HepG2 (cell line): Measurements from ENCODE around the gene DNAJC24. TPM values are rescaled to one million over a fixed set of nuclear protein-coding genes. Genes with fewer than 3 reads are reported as not detected.

ENCODE experiments used
- ATAC-seq: fragments of 200-7000 bp; cut with Tn5 transposase; 3 replicates; pipeline ENCODE4 v1.9.1; 2020; ENCODE audit warnings: mild to moderate bottlenecking, moderate library complexity
- BruUV-seq: library from RNA; stranded (reverse); fragments of 400-500 nt; replicated peaks from 2 replicates; lab custom pipeline; 2021; lab: Mats Ljungman, UMichigan
- CTCF ChIA-PET: fragments of 300-600 bp; formaldehyde crosslinking; extraction: SDS; loops from one replicate; lab custom pipeline; 2021; ENCODE audit warnings: low total read pairs, inconsistent platforms, low intra/inter-chr PET ratio; lab: Yijun Ruan, JAX
- POLR2A ChIA-PET: fragments of 350-600 bp; sonication (Branson Sonifier 250); formaldehyde crosslinking; loops from one replicate; lab custom pipeline; 2020; ENCODE audit warnings: antibody characterized with exemption, inconsistent platforms; lab: Yijun Ruan, JAX
- DNase-seq: peaks from one replicate; pipeline ENCODE4 v3.0.0-alpha.2; 2015; ENCODE audit warnings: low spot score
- FAIRE-seq: peaks from 3 replicates; lab custom pipeline; 2011; peaks lifted over from hg19 to GRCh38; lab: Jason Lieb, UNC
- H2AFZ ChIP-seq: one replicate; pipeline ENCODE4 v1.6.1; 2011; ENCODE audit warnings: low read length, inconsistent platforms
- H3K27ac ChIP-seq: fragments of 300-600 bp; 3 replicates; pipeline ENCODE4 v1.8.0; 2011; ENCODE audit warnings: mixed run types, mild to moderate bottlenecking, mixed read lengths, low read length, inconsistent platforms; ENCODE audit not compliant: insufficient read depth; ENCODE audit errors: extremely low read length
- H3K27me3 ChIP-seq, 2 experiments: fragments of 200-600 bp in 1 of 2; 2 replicates in 1 of 2; 3 replicates in 1 of 2; pipeline versions ENCODE4 v1.6.0 to v1.8.0; 2011; ENCODE audit warnings: low read length in 2 of 2, mild to moderate bottlenecking in 2 of 2, moderate library complexity in 2 of 2, inconsistent platforms in 1 of 2; ENCODE audit not compliant: insufficient read depth in 2 of 2, control insufficient read depth in 1 of 2
- H3K36me3 ChIP-seq, 2 experiments: fragments of 200-600 bp in 1 of 2; replicated peaks in 1 of 2; 2 replicates in 1 of 2; 3 replicates in 1 of 2; pipeline versions ENCODE4 v1.5.1 to v1.8.0; 2011; ENCODE audit warnings: low read length in 2 of 2, inconsistent platforms in 1 of 2; ENCODE audit not compliant: insufficient read depth in 2 of 2, control insufficient read depth in 1 of 2
- H3K4me1 ChIP-seq: 2 replicates; pipeline ENCODE4 v1.5.1; 2012; ENCODE audit warnings: low read length, inconsistent platforms; ENCODE audit not compliant: insufficient read depth
- H3K4me2 ChIP-seq: 2 replicates; pipeline ENCODE4 v1.6.0; 2011; ENCODE audit warnings: low read depth, low read length, inconsistent platforms
- H3K4me3 ChIP-seq, 3 experiments: fragments of 200-600 bp in 1 of 3; sonication (generic), shearing (Covaris generic) in 1 of 3; replicated peaks in 1 of 3; 2 replicates each; pipeline ENCODE4 v1.5.1; 2011 to 2016; ENCODE audit warnings: low read length in 3 of 3, inconsistent platforms in 2 of 3, low read depth in 2 of 3, mild to moderate bottlenecking in 2 of 3, control low read depth in 1 of 3, mixed read lengths in 1 of 3; ENCODE audit not compliant: insufficient read depth in 1 of 3
- H3K79me2 ChIP-seq: one replicate; pipeline ENCODE4 v1.6.1; 2011; ENCODE audit warnings: low read length, inconsistent platforms; ENCODE audit not compliant: insufficient read depth
- H3K9ac ChIP-seq: 2 replicates; pipeline ENCODE4 v1.6.0; 2011; ENCODE audit warnings: mild to moderate bottlenecking, low read depth, low read length, inconsistent platforms; ENCODE audit not compliant: insufficient read depth
- H3K9me3 ChIP-seq: 2 replicates; pipeline ENCODE4 v1.5.1; 2012; ENCODE audit warnings: mild to moderate bottlenecking, low read length
- H4K20me1 ChIP-seq: 2 replicates; pipeline ENCODE4 v1.6.0; 2011; ENCODE audit warnings: inconsistent platforms, mild to moderate bottlenecking, low read length, moderate library complexity; ENCODE audit not compliant: insufficient read depth
- AHR ChIP-seq: IDR thresholded peaks from 2 replicates; pipeline ENCODE4 v1.6.1; 2018; ENCODE audit warnings: missing genetic modification reagents, missing compliant biosample characterization
- CEBPG ChIP-seq: IDR thresholded peaks from 2 replicates; pipeline ENCODE4 v1.6.1; 2016
- HMG20A ChIP-seq: IDR thresholded peaks from 2 replicates; pipeline ENCODE4 v1.6.1; 2016; ENCODE audit warnings: borderline replicate concordance
- MAFK ChIP-seq, 2 experiments: IDR thresholded peaks in 1 of 2; conservative IDR thresholded peaks in 1 of 2; 2 replicates each; pipeline ENCODE4 v1.6.1; 2011; ENCODE audit warnings: improper control_type of control experiment in 2 of 2, low read length in 2 of 2
- SIX1 ChIP-seq: sonication (generic); formaldehyde crosslinking; IDR thresholded peaks from 2 replicates; pipeline ENCODE4 v1.4.0; 2020; ENCODE audit warnings: missing genetic modification reagents, borderline replicate concordance
- XBP1 ChIP-seq: sonication (generic); formaldehyde crosslinking; IDR thresholded peaks from 2 replicates; pipeline ENCODE4 v1.5.0; 2020; ENCODE audit warnings: missing genetic modification reagents
- ZBTB21 ChIP-seq: sonication (generic); formaldehyde crosslinking; IDR thresholded peaks from 2 replicates; pipeline ENCODE4 v1.4.0; 2020; ENCODE audit warnings: missing genetic modification reagents
- ZNF598 ChIP-seq: sonication (generic); formaldehyde crosslinking; IDR thresholded peaks from 2 replicates; pipeline ENCODE4 v1.5.1; 2020; ENCODE audit warnings: mild to moderate bottlenecking, missing genetic modification reagents, borderline replicate concordance
- ZNF792 ChIP-seq: IDR thresholded peaks from 2 replicates; pipeline ENCODE4 v1.6.1; 2016
- WGBS: methylation state at CpG from one replicate; pipeline ENCODE4 v1.1.6; 2017; ENCODE audit warnings: low lambda C conversion rate; 5-methylcytosine and 5-hydroxymethylcytosine counted together
- in situ Hi-C: cut with HindIII; loops from 2 replicates; pipeline ENCODE4 v1.10.0; 2017; ENCODE audit warnings: low pct_unique_long_range_greater_than_20kb; ENCODE audit not compliant: extremely low pct_ligation_motif_present
- intact Hi-C: fragments of 100-400 bp; cut with micrococcal nuclease; formaldehyde crosslinking; loops from one replicate; pipeline ENCODE4 v1.10.0; 2022; ENCODE audit not compliant: unreplicated experiment
- polyA plus RNA-seq, 8 experiments: library from polyadenylated mRNA; depleted of rRNA in 3 of 8; stranded (reverse) in 7 of 8; unstranded in 1 of 8; fragments of >200 nt; fragmentation: Illumina TruSeq in 4 of 8; extraction: Trizol in 4 of 8; gene quantifications; 2 replicates each; pipeline versions ENCODE4 v1.2.1 to v1.2.3, GENCODE V29; 2011 to 2016; ENCODE audit warnings: low read depth in 4 of 8, missing spikeins in 1 of 8, mixed read lengths in 1 of 8; ENCODE audit not compliant: insufficient read depth in 1 of 8
- total RNA-seq, 5 experiments: library from RNA; depleted of rRNA; stranded (reverse); fragments of >200 nt; fragmentation: Illumina TruSeq; extraction: Trizol; gene quantifications; 2 replicates each; pipeline ENCODE4 v1.2.3, GENCODE V29; 2016; ENCODE audit warnings: low read depth in 1 of 5
- TF ChIP-seq, protein P1 (sequence below), 2 experiments: fragments of 450-650 bp in 1 of 2; sonication (generic) in 1 of 2; formaldehyde crosslinking; IDR thresholded peaks; 2 replicates each; pipeline versions ENCODE4 v1.5.0 to v1.8.0; 2020 to 2022; ENCODE audit warnings: mild to moderate bottlenecking in 1 of 2, missing genetic modification reagents in 1 of 2
- TF ChIP-seq, protein P2 (sequence below): fragments of 450-650 bp; IDR thresholded peaks from 2 replicates; pipeline ENCODE4 v1.6.1; 2017; ENCODE audit warnings: mild to moderate bottlenecking
- TF ChIP-seq, protein P3 (sequence below): sonication (generic); formaldehyde crosslinking; IDR thresholded peaks from 2 replicates; pipeline ENCODE4 v1.8.1; 2023; ENCODE audit warnings: mild to moderate bottlenecking, moderate library complexity, missing genetic modification reagents
- TF ChIP-seq, protein P4 (sequence below): IDR thresholded peaks from 2 replicates; pipeline ENCODE4 v1.6.1; 2016; ENCODE audit warnings: low read depth, control low read depth

Gene DNAJC24
- total and polyA plus RNA-seq, 2 of the 13 experiments (the other 11 are each of a cell fraction or from before 2014, with no cell fraction given): 10.5 to 13.7 TPM

DNA sequence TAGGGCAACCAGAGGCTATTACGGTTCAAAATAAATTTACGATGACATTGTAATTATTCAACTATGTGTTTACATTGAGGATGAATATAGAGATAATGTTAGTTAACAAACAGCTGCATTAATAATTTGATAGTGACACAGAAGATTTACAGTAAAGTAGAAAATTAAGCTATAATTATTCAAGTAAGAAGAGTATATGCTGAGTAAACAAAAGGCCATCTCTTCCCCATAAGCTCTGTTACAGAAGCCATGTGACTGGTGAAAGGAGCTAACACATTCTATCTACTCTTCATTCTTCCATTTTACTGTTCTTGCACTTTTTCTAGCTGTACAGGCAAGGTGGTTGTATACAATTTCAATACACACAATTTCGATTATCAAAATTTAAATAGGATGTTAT lies 85.5 kb downstream of the DNAJC24 start:
- DNase-seq (no peak), ATAC-seq (no peak), FAIRE-seq (no peak)
- Histone ChIP-seq H4K20me1 (no peaks in the 10 kb centered on the region), H2AFZ (no peak overlapping the region), H3K27ac (no peak overlapping the region), H3K4me1 (peaks cover 25% of the 10 kb centered on the region), H3K9ac (no peak overlapping the region), H3K36me3 (no peaks in the 10 kb centered on the region; a peak in 1 of 5 replicates), H3K79me2 (no peaks in the 10 kb centered on the region), H3K4me2 (no peak overlapping the region), H3K9me3 (no peaks in the 10 kb centered on the region), H3K27me3 (no peaks in the 10 kb centered on the region; a peak in 1 of 5 replicates), H3K4me3 (no peak overlapping the region)
- ChIA-PET CTCF (no interaction called here), POLR2A (no interaction called here)
- BruUV-seq: no TSS peak
- intact Hi-C loops (no loop called here), in situ Hi-C loops (no loop called here)
- no peak for TF ChIP-seq SIX1 (CRISPR knock-in tag)
- TF ChIP-seq, protein P1, sequence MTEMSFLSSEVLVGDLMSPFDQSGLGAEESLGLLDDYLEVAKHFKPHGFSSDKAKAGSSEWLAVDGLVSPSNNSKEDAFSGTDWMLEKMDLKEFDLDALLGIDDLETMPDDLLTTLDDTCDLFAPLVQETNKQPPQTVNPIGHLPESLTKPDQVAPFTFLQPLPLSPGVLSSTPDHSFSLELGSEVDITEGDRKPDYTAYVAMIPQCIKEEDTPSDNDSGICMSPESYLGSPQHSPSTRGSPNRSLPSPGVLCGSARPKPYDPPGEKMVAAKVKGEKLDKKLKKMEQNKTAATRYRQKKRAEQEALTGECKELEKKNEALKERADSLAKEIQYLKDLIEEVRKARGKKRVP (CRISPR knock-in tag; IDR thresholded peaks at IDR 0.05): no peak
- peak; percentile 39 to 63; a peak in 2 of 4 replicates for TF ChIP-seq MAFK (conservative IDR thresholded peaks at IDR 0.05 in 1 of 2, IDR thresholded peaks at IDR 0.05 in 1 of 2; ENCODE audit: low read length in 2 of 2)
- no peak for TF ChIP-seq ZBTB21
- 98% methylated on average over 3 of the region's 3 CpGs for WGBS

DNA sequence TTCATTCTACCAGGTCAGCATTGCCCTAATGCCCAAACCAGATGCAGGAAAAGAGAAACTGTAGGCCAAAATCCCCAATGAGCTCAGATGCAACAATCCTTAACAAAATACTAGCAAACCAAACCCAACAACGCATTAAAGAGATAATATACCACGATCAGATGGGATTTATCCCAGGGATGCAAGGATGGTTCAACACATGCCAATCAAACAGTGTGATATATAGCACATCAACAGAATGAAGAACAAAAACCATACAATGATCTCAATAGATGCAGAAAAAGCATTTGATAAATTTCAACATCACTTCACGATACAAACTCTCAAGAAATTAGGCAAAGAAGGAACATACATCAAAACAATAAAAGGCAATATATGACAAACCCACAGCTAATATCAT lies 94.8 kb downstream of the DNAJC24 start:
- Histone ChIP-seq H4K20me1 (no peaks in the 10 kb centered on the region), H3K79me2 (peaks cover 9% of the 10 kb centered on the region), H3K9me3 (peaks cover 17% of the 10 kb centered on the region), H3K27me3 (no peaks in the 10 kb centered on the region), H3K4me3 (no peak overlapping the region), H3K36me3 (no peaks in the 10 kb centered on the region; a peak in 2 of 5 replicates), H3K4me1 (no peaks in the 10 kb centered on the region), H3K27ac (no peak overlapping the region), H2AFZ (no peak overlapping the region), H3K4me2 (no peak overlapping the region), H3K9ac (no peak overlapping the region)
- ATAC-seq: no peak
- no TSS peak for BruUV-seq
- no peak for FAIRE-seq
- 100% methylated on average over 3 of the region's 3 CpGs for WGBS
- intact Hi-C loops: no loop called here
- no peak for DNase-seq
- ChIA-PET POLR2A (no interaction called here), CTCF (no interaction called here)
- in situ Hi-C loops: no loop called here
- TF ChIP-seq XBP1 (no peak), CEBPG (no peak), ZNF792 (CRISPR knock-in tag) (no peak), AHR (CRISPR knock-in tag) (no peak), ZNF598 (CRISPR knock-in tag) (no peak), HMG20A (CRISPR knock-in tag) (no peak)
- TF ChIP-seq, protein P2, sequence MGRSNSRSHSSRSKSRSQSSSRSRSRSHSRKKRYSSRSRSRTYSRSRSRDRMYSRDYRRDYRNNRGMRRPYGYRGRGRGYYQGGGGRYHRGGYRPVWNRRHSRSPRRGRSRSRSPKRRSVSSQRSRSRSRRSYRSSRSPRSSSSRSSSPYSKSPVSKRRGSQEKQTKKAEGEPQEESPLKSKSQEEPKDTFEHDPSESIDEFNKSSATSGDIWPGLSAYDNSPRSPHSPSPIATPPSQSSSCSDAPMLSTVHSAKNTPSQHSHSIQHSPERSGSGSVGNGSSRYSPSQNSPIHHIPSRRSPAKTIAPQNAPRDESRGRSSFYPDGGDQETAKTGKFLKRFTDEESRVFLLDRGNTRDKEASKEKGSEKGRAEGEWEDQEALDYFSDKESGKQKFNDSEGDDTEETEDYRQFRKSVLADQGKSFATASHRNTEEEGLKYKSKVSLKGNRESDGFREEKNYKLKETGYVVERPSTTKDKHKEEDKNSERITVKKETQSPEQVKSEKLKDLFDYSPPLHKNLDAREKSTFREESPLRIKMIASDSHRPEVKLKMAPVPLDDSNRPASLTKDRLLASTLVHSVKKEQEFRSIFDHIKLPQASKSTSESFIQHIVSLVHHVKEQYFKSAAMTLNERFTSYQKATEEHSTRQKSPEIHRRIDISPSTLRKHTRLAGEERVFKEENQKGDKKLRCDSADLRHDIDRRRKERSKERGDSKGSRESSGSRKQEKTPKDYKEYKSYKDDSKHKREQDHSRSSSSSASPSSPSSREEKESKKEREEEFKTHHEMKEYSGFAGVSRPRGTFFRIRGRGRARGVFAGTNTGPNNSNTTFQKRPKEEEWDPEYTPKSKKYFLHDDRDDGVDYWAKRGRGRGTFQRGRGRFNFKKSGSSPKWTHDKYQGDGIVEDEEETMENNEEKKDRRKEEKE: no peak
- TF ChIP-seq, protein P3, sequence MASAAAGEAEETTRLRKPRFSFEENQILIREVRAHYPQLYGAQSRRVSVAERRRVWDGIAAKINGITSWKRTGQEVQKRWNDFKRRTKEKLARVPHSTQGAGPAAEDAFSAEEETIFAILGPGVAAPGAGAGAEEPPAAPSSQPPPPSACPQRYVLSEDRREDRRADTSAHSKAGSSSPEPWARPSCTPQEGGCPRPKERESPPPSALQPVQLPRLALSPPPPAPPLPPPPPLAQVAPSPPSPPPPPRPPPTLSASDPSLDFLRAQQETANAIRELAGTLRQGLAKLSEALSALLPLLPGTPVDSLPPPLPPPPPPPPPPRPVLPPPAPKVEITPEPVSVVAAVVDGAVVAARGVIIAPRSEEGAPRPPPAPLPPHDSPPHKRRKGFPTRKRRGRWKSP (CRISPR knock-in tag): no peak
- TF ChIP-seq, protein P4, sequence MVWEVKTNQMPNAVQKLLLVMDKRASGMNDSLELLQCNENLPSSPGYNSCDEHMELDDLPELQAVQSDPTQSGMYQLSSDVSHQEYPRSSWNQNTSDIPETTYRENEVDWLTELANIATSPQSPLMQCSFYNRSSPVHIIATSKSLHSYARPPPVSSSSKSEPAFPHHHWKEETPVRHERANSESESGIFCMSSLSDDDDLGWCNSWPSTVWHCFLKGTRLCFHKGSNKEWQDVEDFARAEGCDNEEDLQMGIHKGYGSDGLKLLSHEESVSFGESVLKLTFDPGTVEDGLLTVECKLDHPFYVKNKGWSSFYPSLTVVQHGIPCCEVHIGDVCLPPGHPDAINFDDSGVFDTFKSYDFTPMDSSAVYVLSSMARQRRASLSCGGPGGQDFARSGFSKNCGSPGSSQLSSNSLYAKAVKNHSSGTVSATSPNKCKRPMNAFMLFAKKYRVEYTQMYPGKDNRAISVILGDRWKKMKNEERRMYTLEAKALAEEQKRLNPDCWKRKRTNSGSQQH (CRISPR knock-in tag): no peak
